HG03135 (cell line): ENCODE measurements around the gene KRTAP5-1.

Source experiments
- ATAC-seq: cut with Tn5 transposase; IDR thresholded peaks from one replicate; pipeline ENCODE4 v1.9.1; 2021; ENCODE audit warnings: mild to moderate bottlenecking, moderate library complexity; ENCODE audit not compliant: unreplicated experiment

KRTAP5-1 gene

GRCh38 chr11:1560649-1561251 is 24.3 kb downstream of the KRTAP5-1 start:
- ATAC-seq: no peak

- no peak for ATAC-seq
Observed at GRCh38 chr11:1560002-1560648, 25.0 kb downstream of the KRTAP5-1 start.

- ATAC-seq: no peak
Observed at GRCh38 chr11:1559111-1559951, 25.8 kb downstream of the KRTAP5-1 start.

DNA sequence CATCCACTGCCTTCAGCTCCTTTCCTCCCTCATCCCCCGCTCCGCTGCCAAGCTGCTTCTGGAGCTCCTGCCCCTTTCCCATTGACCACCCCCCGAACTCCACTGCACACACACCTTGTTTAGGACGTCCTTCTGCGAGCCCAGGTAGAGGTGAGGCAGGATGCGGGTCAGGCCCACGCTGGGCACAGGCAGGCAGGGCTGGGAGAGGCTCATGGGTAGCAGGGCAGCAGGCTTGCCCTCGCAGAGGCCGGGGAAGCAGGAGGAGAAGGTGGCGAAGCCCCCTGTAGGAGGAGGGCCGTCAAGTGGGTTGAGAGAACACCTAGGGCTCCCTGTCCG is 26.3 kb downstream of the KRTAP5-1 start:
- no peak for ATAC-seq

DNA sequence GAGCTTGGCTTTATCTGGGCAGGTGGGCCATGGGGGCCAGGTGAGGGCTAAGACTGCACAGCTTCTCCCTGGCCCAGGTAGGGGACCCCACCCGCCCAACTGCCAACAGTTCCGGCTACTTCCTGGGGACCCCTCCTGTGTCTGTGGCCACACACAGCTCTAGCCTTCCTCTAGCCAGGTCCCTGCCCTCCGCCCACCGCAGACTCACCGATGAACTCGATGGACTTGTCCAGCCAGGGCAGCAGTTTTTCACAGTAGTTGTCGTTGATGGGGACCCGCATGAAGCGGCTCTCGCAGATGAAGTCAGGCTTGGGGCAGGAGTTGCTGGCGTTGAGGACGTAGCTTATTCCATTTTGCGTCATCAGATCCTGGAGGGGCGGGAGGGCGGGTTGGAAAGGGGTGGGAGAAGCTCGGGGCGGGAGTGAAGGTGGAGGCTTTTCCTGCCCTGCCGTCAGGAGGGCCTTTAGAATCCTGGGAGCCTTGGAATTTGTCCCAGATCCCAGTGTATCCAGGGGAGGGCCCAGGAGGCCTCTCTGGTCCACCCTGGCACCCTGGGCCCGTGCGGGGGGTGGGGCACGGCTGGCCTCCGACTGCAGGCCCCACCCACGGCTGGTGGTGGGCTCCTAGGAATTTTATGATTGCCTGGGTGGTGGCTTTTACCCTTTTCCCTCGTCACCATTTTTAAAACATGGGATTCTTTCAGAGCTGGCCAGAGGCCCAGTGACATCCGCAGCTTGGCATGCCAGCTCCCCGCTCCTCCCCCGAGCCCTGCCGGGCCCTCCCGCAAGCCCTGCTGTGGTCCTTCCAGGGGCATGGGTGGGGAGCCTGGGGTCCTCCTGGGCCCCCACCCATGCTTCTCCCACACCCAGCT is 26.9 kb downstream of the KRTAP5-1 start:
- no peak for ATAC-seq

GRCh38 chr11:1557051-1557884 is 27.8 kb downstream of the KRTAP5-1 start:
- no peak for ATAC-seq

- no peak for ATAC-seq
Observed at GRCh38 chr11:1556278-1556902, 28.7 kb downstream of the KRTAP5-1 start.

DNA sequence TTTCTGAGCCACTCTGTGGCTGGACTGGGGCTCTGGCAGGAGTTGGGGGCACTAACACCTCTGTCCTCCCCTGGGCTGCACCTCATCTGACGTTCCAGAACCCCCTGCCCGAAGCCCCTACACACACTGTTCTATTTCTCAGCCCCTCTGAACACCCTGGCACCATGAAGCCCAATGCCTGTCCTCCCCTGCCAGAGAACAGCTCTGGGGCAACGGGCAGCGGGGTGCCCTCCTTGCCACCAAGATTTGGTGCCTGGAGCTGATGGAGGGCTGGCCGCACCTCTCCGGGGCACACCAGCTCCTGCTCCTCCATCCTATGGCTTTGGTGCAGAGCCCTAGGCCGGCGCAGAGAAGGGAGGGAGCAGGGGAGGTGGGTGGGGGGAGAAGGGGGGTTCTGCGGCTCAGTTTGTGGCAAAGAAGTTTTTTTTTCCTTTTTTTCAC is 29.4 kb downstream of the KRTAP5-1 start:
- no peak for ATAC-seq

DNA sequence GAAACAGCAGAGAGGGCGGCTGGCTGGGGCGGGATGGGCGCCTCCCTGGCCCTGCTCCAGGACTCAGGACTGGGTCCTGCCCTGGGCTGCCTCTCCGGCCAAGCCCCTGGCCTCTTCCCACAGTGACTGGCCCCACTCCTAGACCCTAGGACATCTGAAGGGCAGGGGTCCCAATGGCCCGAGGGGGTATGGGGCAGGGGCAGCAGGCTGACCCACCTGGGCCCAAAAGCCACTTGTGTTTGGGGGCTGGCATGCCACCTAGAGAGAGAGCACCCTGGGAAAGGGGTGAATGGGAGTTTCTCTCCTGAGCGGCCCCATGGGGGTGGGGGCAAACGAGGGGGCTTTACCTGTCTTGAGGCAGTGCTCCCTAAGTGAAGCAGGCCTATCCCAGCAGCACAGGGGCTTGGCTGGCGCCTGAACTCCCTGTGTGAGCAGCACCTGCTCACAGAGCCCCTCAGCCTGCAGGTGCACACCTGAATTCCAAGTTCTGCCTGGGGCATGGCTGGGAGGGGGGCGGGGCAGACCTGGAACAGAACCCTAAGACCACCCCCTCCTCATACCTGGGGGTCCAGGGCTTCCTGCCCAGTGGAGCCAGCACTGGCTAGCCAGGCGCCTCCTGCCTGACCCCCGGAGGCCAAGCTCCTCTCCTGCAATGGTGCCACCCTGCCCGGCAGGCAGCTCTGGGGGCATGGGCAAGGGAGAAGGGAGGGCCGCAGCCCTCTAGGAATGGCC is 29.9 kb downstream of the KRTAP5-1 start:
- ATAC-seq: no peak

- no peak for ATAC-seq
Observed at GRCh38 chr11:1553808-1554594, 31.1 kb downstream of the KRTAP5-1 start.

DNA sequence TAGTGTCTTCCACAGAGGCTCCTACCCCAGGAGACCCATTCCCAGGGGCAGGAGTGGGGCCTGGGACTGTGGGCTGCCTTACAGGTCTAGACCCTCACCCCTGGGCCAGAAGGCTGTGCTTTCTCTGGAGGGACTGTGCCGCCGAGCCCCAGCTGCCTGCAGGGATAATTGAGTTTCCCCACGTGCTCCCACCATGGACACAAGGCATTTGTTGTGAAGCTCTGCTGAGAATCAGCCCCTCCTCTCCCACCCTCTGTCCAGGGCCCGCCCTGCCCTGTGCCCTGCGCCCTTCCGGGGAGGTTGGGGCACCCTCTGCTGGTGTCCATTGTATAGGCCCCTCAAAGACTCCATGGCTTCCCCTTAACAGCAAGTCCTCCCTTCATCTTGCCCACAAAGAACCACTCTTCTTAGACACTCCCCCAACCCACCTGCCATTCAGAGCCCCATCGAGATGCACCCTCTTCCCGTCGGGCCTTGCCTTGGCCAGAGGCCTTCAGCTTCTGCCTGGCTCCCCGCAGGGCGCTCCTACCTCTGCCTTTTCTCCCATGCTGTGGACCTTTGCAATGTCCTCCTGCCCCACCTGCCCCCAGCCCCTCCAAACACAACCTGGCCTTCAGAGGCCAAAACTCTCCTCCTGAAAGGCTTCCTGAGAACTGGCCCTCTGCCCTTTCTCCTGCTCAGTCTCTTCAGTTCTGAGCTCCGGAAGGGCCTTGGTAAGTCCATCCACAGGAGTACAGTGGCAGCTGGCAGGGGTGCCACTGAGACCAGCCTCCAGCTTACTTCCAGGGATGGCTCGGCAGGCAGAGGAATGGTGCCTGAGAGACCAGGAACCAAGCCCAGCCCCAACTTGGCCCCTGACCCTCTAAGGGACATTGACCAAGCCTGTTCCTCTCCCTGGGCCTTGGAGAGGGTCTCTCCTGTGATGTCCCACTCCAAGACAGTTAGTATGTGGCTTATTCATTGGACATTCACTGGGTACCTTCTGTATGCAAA is 35.4 kb downstream of the KRTAP5-1 start:
- ATAC-seq: no peak

GRCh38 chr11:1548221-1549070 is 36.6 kb downstream of the KRTAP5-1 start:
- no peak for ATAC-seq

DNA sequence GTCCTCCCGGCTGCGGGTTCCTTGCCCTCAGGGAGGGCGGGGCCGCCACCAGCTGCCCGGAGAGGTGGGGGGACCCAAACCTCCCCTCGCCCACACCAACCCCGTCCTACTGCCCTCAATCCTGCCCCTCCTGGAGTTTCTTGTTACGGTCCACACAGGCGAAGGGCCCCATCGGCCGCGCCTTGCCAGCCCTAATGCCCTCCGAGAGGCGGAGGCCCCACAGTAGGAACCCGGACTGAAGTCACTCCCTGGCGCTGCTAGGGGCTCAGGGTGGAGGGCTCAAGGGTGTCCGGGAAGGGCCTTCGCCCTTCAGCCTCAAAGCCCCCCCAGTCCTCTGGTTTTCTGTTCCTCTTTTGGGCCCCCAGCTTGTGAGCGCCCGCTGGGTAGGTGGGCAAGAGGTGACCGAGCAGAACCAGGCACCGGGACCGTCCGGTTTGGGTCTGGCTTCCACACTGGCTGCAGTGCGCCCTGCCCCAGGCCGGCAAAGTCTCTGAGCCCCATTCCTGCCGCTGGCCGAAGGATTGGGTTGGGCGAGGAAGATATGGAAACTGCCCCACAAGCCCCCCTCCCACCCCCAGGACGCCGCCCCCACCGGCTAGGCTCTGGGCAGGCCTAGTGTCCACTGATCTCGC is 37.5 kb downstream of the KRTAP5-1 start:
- ATAC-seq: no peak

DNA sequence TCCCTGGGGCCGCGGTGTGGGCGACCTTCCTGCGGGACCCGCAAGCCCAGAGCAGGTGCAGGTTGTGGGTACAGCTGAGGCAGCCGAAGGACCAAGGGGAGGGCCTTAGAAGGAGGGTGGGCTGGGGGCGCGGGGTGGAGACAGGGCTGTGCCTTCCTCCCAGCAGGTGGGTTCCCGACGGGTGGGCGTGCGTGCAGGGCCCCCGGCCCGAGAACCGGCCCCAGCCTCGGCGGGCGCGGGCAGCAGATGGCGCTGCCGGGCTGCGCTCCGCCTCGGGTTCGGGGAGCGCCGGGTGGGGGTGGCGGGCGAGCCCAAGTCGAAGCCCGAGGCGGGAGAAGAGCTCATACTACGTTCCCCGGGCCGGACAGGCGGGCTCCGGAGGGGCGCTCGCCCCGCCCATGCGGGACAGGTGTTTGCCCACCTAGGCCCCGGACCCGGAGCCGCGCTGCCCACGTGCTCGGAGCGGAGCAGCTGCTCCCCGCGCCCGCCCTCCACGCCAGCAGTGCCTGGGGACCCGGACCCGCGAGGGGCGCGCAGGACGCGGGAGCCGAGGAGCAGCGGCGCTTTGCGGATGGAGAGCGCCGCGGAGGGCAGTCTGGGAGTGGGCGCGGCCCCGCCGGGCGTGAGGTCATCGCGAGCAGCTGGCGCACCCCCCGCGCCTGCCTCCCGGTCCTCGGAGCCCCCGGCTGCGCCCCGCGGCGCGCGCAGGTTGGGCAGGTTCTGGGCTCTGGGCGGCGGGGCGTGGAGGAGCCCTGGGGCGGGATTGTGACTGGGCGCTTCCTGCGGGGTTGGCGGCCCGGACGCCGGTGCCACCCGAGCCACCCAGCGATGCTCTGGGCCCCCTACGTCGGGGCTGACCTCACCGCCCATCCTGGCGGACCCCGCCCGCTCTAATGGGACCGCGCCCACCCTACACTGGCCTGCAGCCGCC is 38.3 kb downstream of the KRTAP5-1 start:
- ATAC-seq: no peak

- no peak for ATAC-seq
Observed at GRCh38 chr11:1546077-1546535, 39.0 kb downstream of the KRTAP5-1 start.
